Measurements from ENCODE around the gene ACTBL2.
A peak's percentile ranks its signal among the peaks of the same experiment; 100 is the strongest.
"Not testable (repeated sequence)": the region's sequence is repeated elsewhere in the genome, so short reads cannot be mapped to it uniquely, and the experiment has no call there.

The ACTBL2 gene

DNA sequence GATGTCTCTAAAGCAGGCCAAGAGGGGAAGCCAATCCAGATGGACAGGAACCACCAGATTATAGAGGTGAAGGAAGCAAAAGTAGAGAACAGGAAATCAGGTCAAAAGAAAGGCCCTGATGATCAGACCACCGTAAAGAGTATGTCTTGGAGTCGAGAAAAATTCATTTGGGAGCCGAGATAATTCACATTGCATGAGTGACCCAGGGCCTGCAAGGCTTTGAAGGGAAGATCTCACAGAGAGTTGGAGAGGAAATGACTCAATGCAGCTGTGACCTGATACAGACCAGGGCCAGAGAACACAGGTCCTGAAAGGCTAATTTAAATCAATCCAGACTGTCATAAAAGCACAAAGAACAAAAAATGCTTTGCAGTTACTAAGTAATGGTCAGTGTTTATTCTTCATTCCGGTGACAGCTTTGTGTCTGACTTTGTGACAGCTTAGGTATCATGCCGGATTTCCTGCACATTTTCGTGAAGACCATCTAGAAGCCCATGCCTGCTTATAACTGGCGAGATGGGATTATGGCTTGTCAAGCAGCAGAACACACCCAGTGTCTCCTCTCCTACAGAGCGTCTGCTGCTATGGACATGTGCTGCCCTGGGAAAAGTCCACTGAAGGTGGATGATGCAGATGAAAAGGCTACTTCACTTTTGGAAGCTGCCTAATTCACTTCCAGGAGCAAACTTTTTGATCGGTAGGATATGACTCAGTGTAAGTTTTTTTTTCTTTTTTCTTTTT is 5.8 kb upstream of the ACTBL2 start:
- H3K4me3 ChIP-seq: no peak overlapping the region
- H3K36me3 ChIP-seq (ENCODE audit: insufficient read depth, low read length): no peaks in the 10 kb centered on the region
- TF ChIP-seq EZH2 (IDR thresholded peaks at IDR 0.05) (no peak), POLR2AphosphoS5 (IDR thresholded peaks at IDR 0.05; ENCODE audit: borderline replicate concordance, low read depth, low read length) (no peak), FOXP2 (optimal IDR thresholded peaks at IDR 0.05; ENCODE audit: control extremely low read depth, extremely low read length, insufficient read depth) (no peak)
- DNase-seq (ENCODE audit: low read depth, low spot score): no peak
- H3K9ac ChIP-seq (ENCODE audit: insufficient read length): no peak overlapping the region
- no peak overlapping the region for H3K27ac ChIP-seq
- no peaks in the 10 kb centered on the region for H3K9me3 ChIP-seq (ENCODE audit: low read depth, low read length)

DNA sequence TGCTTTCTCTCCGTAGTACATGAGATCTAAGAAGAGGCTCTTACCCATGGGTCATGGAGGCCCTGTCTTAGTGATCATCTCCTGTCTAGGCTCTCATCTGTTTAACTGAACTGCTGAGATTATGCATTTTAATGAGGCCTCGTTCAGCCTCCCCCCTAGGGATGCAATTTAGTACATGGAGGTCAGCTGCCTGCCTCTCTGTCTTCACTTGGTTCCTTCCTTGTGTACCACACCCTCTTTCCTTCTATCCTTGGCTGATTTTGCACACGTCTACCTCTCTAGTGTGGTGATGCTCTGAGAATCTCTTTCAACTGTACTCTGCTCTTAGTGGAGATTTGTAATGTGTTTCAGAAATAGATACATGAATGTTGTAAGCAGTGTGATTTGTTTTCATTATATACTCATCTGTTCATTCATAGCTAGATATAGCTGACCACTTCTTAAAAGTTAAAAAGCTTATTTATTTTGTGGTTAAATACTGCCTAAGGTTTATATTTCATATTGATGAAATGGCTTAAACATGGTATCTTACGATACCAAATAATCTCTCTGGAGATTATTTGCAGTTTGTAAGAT is 3.5 kb upstream of the ACTBL2 start:
- H3K27ac ChIP-seq: no peak overlapping the region
- no peak for TF ChIP-seq POLR2AphosphoS5 (IDR thresholded peaks at IDR 0.05; ENCODE audit: borderline replicate concordance, low read depth, low read length)
- no peak for TF ChIP-seq EZH2 (IDR thresholded peaks at IDR 0.05)
- no peak for TF ChIP-seq FOXP2 (optimal IDR thresholded peaks at IDR 0.05; ENCODE audit: control extremely low read depth, extremely low read length, insufficient read depth)
- H3K9me3 ChIP-seq (ENCODE audit: low read depth, low read length): no peaks in the 10 kb centered on the region
- H3K4me3 ChIP-seq: no peak overlapping the region
- H3K36me3 ChIP-seq (ENCODE audit: insufficient read depth, low read length): no peaks in the 10 kb centered on the region
- DNase-seq (ENCODE audit: low read depth, low spot score): no peak
- H3K9ac ChIP-seq (ENCODE audit: insufficient read length): no peak overlapping the region

- H3K9me3 ChIP-seq (ENCODE audit: low read depth, low read length): no peaks in the 10 kb centered on the region
- H3K9ac ChIP-seq (ENCODE audit: insufficient read length): no peak overlapping the region
- no peak overlapping the region for H3K27ac ChIP-seq
- TF ChIP-seq POLR2AphosphoS5 (IDR thresholded peaks at IDR 0.05; ENCODE audit: borderline replicate concordance, low read depth, low read length) (no peak), EZH2 (IDR thresholded peaks at IDR 0.05) (no peak), FOXP2 (optimal IDR thresholded peaks at IDR 0.05; ENCODE audit: control extremely low read depth, extremely low read length, insufficient read depth) (no peak)
- DNase-seq (ENCODE audit: low read depth, low spot score): no peak
- H3K36me3 ChIP-seq (ENCODE audit: insufficient read depth, low read length): no peaks in the 10 kb centered on the region
- no peak overlapping the region for H3K4me3 ChIP-seq
These were observed 3.8 kb downstream of the ACTBL2 start for GRCh38 chr5:57478826-57479225.

DNA sequence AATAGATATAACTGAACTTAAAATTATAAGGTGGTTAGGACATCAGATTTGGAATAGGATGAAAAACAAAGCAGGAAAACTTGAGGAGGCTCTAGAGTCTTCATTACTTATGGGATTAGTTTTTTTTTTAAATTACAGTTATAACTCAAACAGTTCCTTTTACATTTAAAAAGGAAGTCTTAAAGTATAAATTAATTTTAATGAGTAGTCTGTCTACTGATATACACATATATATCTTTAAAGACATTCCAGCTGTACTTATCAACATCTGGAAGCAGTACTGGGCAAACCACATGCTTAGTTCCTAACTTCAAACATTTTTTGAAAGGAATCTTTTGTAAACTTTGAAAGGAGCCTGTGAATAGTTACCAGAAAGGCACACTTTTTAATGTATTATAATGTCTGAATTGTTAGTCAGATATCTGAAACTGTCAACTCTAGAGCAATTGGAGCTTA is 6.0 kb downstream of the ACTBL2 start:
- H3K9ac ChIP-seq (ENCODE audit: insufficient read length): no peak overlapping the region
- no peak for TF ChIP-seq EZH2 (IDR thresholded peaks at IDR 0.05)
- TF ChIP-seq POLR2AphosphoS5 (IDR thresholded peaks at IDR 0.05; ENCODE audit: borderline replicate concordance, low read depth, low read length): no peak
- no peak for TF ChIP-seq FOXP2 (optimal IDR thresholded peaks at IDR 0.05; ENCODE audit: control extremely low read depth, extremely low read length, insufficient read depth)
- H3K27ac ChIP-seq: peak overlapping the region; percentile 58; the same call in 1 of the 2 replicates
- peak overlapping the region; percentile 35; the same call in 1 of the 2 replicates for H3K4me3 ChIP-seq
- no peaks in the 10 kb centered on the region for H3K36me3 ChIP-seq (ENCODE audit: insufficient read depth, low read length)
- no peaks in the 10 kb centered on the region for H3K9me3 ChIP-seq (ENCODE audit: low read depth, low read length)
- DNase-seq (ENCODE audit: low read depth, low spot score): no peak

DNA sequence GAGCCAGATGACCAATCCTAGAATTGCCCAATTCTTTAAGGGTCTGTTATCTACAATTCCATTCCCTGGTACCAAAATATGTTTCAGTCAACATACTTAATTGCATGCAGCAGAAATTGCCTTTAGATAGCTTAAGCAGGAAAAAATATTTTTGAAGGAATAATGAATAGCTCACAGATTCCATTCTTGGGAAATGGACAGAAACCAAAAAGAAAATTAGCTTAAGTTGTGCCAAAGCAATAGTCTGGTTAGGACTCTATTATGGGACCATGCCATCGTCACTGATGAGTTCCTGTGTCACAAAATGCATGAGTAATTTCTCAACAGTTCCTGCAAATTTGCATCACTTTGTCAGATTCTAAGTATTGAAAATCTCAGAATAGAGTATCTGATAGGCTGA is 12.3 kb downstream of the ACTBL2 start:
- no peak for DNase-seq (ENCODE audit: low read depth, low spot score)
- TF ChIP-seq EZH2 (IDR thresholded peaks at IDR 0.05) (no peak), POLR2AphosphoS5 (IDR thresholded peaks at IDR 0.05; ENCODE audit: borderline replicate concordance, low read depth, low read length) (no peak), FOXP2 (optimal IDR thresholded peaks at IDR 0.05; ENCODE audit: control extremely low read depth, extremely low read length, insufficient read depth) (no peak)
- H3K4me3 ChIP-seq: no peak overlapping the region
- H3K36me3 ChIP-seq (ENCODE audit: insufficient read depth, low read length): no peaks in the 10 kb centered on the region
- no peak overlapping the region for H3K9ac ChIP-seq (ENCODE audit: insufficient read length)
- no peak overlapping the region for H3K27ac ChIP-seq
- no peaks in the 10 kb centered on the region for H3K9me3 ChIP-seq (ENCODE audit: low read depth, low read length)

GRCh38 chr5:57468481-57469163 is 14.0 kb downstream of the ACTBL2 start:
- no peak overlapping the region for H3K9ac ChIP-seq (ENCODE audit: insufficient read length)
- no peak overlapping the region for H3K27ac ChIP-seq
- TF ChIP-seq EZH2 (IDR thresholded peaks at IDR 0.05) (no peak), POLR2AphosphoS5 (IDR thresholded peaks at IDR 0.05; ENCODE audit: borderline replicate concordance, low read depth, low read length) (no peak), FOXP2 (optimal IDR thresholded peaks at IDR 0.05; ENCODE audit: control extremely low read depth, extremely low read length, insufficient read depth) (no peak)
- DNase-seq (ENCODE audit: low read depth, low spot score): no peak
- H3K4me3 ChIP-seq: no peak overlapping the region
- H3K9me3 ChIP-seq (ENCODE audit: low read depth, low read length): no peaks in the 10 kb centered on the region
- H3K36me3 ChIP-seq (ENCODE audit: insufficient read depth, low read length): no peaks in the 10 kb centered on the region

- Histone ChIP-seq H3K9ac (ENCODE audit: insufficient read length) (no peak overlapping the region), H3K27ac (no peak overlapping the region), H3K9me3 (ENCODE audit: low read depth, low read length) (no peaks in the 10 kb centered on the region), H3K36me3 (ENCODE audit: insufficient read depth, low read length) (no peaks in the 10 kb centered on the region), H3K4me3 (no peak overlapping the region)
- TF ChIP-seq EZH2 (IDR thresholded peaks at IDR 0.05): no peak
- no peak for TF ChIP-seq FOXP2 (optimal IDR thresholded peaks at IDR 0.05; ENCODE audit: control extremely low read depth, extremely low read length, insufficient read depth)
- TF ChIP-seq POLR2AphosphoS5 (IDR thresholded peaks at IDR 0.05; ENCODE audit: borderline replicate concordance, low read depth, low read length): no peak
- DNase-seq (ENCODE audit: low read depth, low spot score): no peak
These were observed 16.1 kb downstream of the ACTBL2 start for GRCh38 chr5:57466544-57466943.

- H3K9me3 ChIP-seq (ENCODE audit: low read depth, low read length); H3K27ac ChIP-seq; DNase-seq (ENCODE audit: low read depth, low spot score); H3K9ac ChIP-seq (ENCODE audit: insufficient read length); H3K36me3 ChIP-seq (ENCODE audit: insufficient read depth, low read length); H3K4me3 ChIP-seq: not testable (repeated sequence)
These were observed 22.6 kb downstream of the ACTBL2 start for GRCh38 chr5:57460056-57460455.

Data from SK-N-MC (cell line).